Uterus (tissue), 4 donors: ENCODE measurements around the gene SAP30L. TPM values are rescaled to one million over a fixed set of nuclear protein-coding genes. Genes with fewer than 3 reads are reported as not detected.
A peak's percentile ranks its signal among the peaks of the same experiment; 100 is the strongest.

Experiments
- DNase-seq, 2 donors: peaks; one replicate each; pipeline ENCODE4 v3.0.0-alpha.2; 2019 to 2020
- H3K27ac ChIP-seq, 2 donors: fragments of 200-600 bp; sonication (generic); 1 replicate in 1 of 2; 2 replicates in 1 of 2; pipeline ENCODE4 v1.5.1; 2016 to 2018
- H3K27me3 ChIP-seq, 2 donors: fragments of 200-600 bp; sonication (generic); one replicate each; pipeline ENCODE4 v1.5.1; 2018 to 2019; ENCODE audit warnings: control low read depth in 1 of 2
- H3K36me3 ChIP-seq, 2 donors: fragments of 200-600 bp; sonication (generic); one replicate each; pipeline ENCODE4 v1.5.1; 2019; ENCODE audit warnings: control low read depth in 1 of 2
- H3K4me1 ChIP-seq, 2 donors: fragments of 200-600 bp; sonication (generic); one replicate each; pipeline ENCODE4 v1.5.1; 2018 to 2019; ENCODE audit warnings: control low read depth in 1 of 2
- H3K4me3 ChIP-seq, 2 donors: fragments of 200-600 bp; sonication (generic); 1 replicate in 1 of 2; 2 replicates in 1 of 2; pipeline ENCODE4 v1.5.1; 2018 to 2019; ENCODE audit warnings: mild to moderate bottlenecking in 1 of 2
- H3K9me3 ChIP-seq, 2 donors: fragments of 200-600 bp; sonication (generic); one replicate each; pipeline ENCODE4 v1.5.1; 2019; ENCODE audit warnings: control low read depth in 1 of 2
- CTCF ChIP-seq, 4 experiments: fragments of 200-600 bp in 2 of 4; fragments of 450-650 bp in 2 of 4; sonication (generic) in 2 of 4; IDR thresholded peaks; one replicate each; pipeline ENCODE4 v1.5.1; 2016 to 2019; ENCODE audit warnings: antibody characterized with exemption in 4 of 4, mild to moderate bottlenecking in 2 of 4, moderate library complexity in 1 of 4
- POLR2A ChIP-seq, 2 donors: fragments of 450-650 bp; IDR thresholded peaks; one replicate each; pipeline ENCODE4 v1.6.1; 2016; ENCODE audit warnings: antibody characterized with exemption in 2 of 2, mild to moderate bottlenecking in 1 of 2, moderate library complexity in 1 of 2
- intact Hi-C: fragments of 100-400 bp; cut with DNase I; formaldehyde crosslinking; loops from one replicate; pipeline ENCODE4 v1.15.1; 2023; ENCODE audit warnings: low total_unique reads
- total RNA-seq, 4 donors: library from RNA; depleted of rRNA in 3 of 4; stranded (reverse); fragments of >200 nt in 3 of 4; gene quantifications; one replicate each; pipeline versions ENCODE4 v1.1.0 to v1.2.4, GENCODE V29; 2014 to 2023
- donor health status: DM: yes; HTN: yes; CAD: no.

The SAP30L gene
- total RNA-seq, 4 donors from 2014 or later: 9.5 to 61.7 (median 31.2) TPM

GRCh38 chr5:154401931-154402330 lies 43.9 kb upstream of the SAP30L start:
- intact Hi-C loops: loop anchor here (10.0 kb wide), 1 partner anchor 327 kb away; no protein-coding TSS in a partner anchor
- no peak for DNase-seq

GRCh38 chr5:154402611-154403010 lies 43.2 kb upstream of the SAP30L start:
- Histone ChIP-seq H3K27ac (no peak overlapping the region), H3K36me3 (no peaks in the 10 kb centered on the region), H3K27me3 (no peaks in the 10 kb centered on the region), H3K4me3 (no peak overlapping the region), H3K9me3 (no peaks in the 10 kb centered on the region), H3K4me1 (peaks cover 0 to 3% of the 10 kb centered on the region in 2 donors)
- no peak for DNase-seq
- TF ChIP-seq POLR2A (IDR thresholded peaks at IDR 0.05) (no peak), CTCF (IDR thresholded peaks at IDR 0.05) (no peak)
- intact Hi-C loops: loop anchor here (10.0 kb wide), 1 partner anchor 328 kb away; no protein-coding TSS in a partner anchor

More at GRCh38 chr5:154401931-154402330, 43.9 kb upstream of the SAP30L start:
- TF ChIP-seq CTCF (IDR thresholded peaks at IDR 0.05): no peak
- no peak for TF ChIP-seq POLR2A (IDR thresholded peaks at IDR 0.05)
- Histone ChIP-seq H3K36me3 (no peaks in the 10 kb centered on the region), H3K9me3 (no peaks in the 10 kb centered on the region), H3K4me1 (peaks cover 0 to 3% of the 10 kb centered on the region in 2 donors), H3K27ac (no peak overlapping the region), H3K27me3 (no peaks in the 10 kb centered on the region), H3K4me3 (no peak overlapping the region)

GRCh38 chr5:154403234-154403633 lies 42.6 kb upstream of the SAP30L start:
- no peaks in the 10 kb centered on the region for H3K27me3 ChIP-seq
- TF ChIP-seq CTCF (IDR thresholded peaks at IDR 0.05) (no peak), POLR2A (IDR thresholded peaks at IDR 0.05) (no peak)
- no peaks in the 10 kb centered on the region for H3K9me3 ChIP-seq
- no peak for DNase-seq
- H3K36me3 ChIP-seq: no peaks in the 10 kb centered on the region
- no peak overlapping the region for H3K27ac ChIP-seq
- H3K4me3 ChIP-seq: no peak overlapping the region
- peaks cover 0 to 3% of the 10 kb centered on the region in 2 donors for H3K4me1 ChIP-seq
- intact Hi-C loops: loop anchor here (10.0 kb wide), 1 partner anchor 328 kb away; no protein-coding TSS in a partner anchor

GRCh38 chr5:154403776-154404387 lies 41.9 kb upstream of the SAP30L start:
- no peaks in the 10 kb centered on the region for H3K9me3 ChIP-seq
- no peak overlapping the region for H3K27ac ChIP-seq
- H3K4me3 ChIP-seq: no peak overlapping the region
- peaks cover 0 to 3% of the 10 kb centered on the region in 2 donors for H3K4me1 ChIP-seq
- H3K36me3 ChIP-seq: no peaks in the 10 kb centered on the region
- no peak for TF ChIP-seq POLR2A (IDR thresholded peaks at IDR 0.05)
- TF ChIP-seq CTCF (IDR thresholded peaks at IDR 0.05): no peak
- intact Hi-C loops: loop anchor here (10.0 kb wide), 1 partner anchor 329 kb away; no protein-coding TSS in a partner anchor
- DNase-seq: no peak
- no peaks in the 10 kb centered on the region for H3K27me3 ChIP-seq

GRCh38 chr5:154405078-154405792 lies 40.6 kb upstream of the SAP30L start:
- no peaks in the 10 kb centered on the region for H3K27me3 ChIP-seq
- intact Hi-C loops: loop anchor here (10.0 kb wide), 1 partner anchor 330 kb away; no protein-coding TSS in a partner anchor
- H3K9me3 ChIP-seq: no peaks in the 10 kb centered on the region
- H3K4me1 ChIP-seq: peaks cover 0 to 3% of the 10 kb centered on the region in 2 donors
- TF ChIP-seq CTCF (IDR thresholded peaks at IDR 0.05) (peak; percentile 67 to 89 (median 86)), POLR2A (IDR thresholded peaks at IDR 0.05) (no peak)
- H3K36me3 ChIP-seq: no peaks in the 10 kb centered on the region
- H3K27ac ChIP-seq: no peak overlapping the region
- peak; percentile 70 to 78 for DNase-seq
- H3K4me3 ChIP-seq: peak overlapping the region; percentile 4 to 13
